HG02571 (cell line): ENCODE data around the gene PCAT6.
"Not testable (repeated sequence)": the region's sequence is repeated elsewhere in the genome, so short reads cannot be mapped to it uniquely, and the experiment has no call there.

Experiments used
- ATAC-seq: cut with Tn5 transposase; IDR thresholded peaks from one replicate; pipeline ENCODE4 v1.9.1; 2021; ENCODE audit warnings: mild to moderate bottlenecking, moderate library complexity; ENCODE audit not compliant: unreplicated experiment

The PCAT6 gene

GRCh38 chr1:202810615-202811295 is at the start of gene PCAT6:
Gene PCAT6 (plus strand): TSS chr1:202810954.
- ATAC-seq, result peak; percentile 74

- no peak for ATAC-seq
Observed at GRCh38 chr1:202762019-202762418, 48.7 kb upstream of the PCAT6 start.

GRCh38 chr1:202765721-202766120 is 45.0 kb upstream of the PCAT6 start:
- no peak for ATAC-seq

GRCh38 chr1:202770135-202770534 is 40.6 kb upstream of the PCAT6 start:
- ATAC-seq, result no peak

- ATAC-seq, result no peak
Observed at GRCh38 chr1:202781180-202781579, 29.6 kb upstream of the PCAT6 start.

- ATAC-seq, result no peak
Observed at GRCh38 chr1:202786804-202787203, 23.9 kb upstream of the PCAT6 start.

GRCh38 chr1:202788800-202789199 is 22.0 kb upstream of the PCAT6 start:
- no peak for ATAC-seq

GRCh38 chr1:202791077-202791747 is 19.5 kb upstream of the PCAT6 start:
- no peak for ATAC-seq

- no peak for ATAC-seq
Observed at GRCh38 chr1:202794051-202794740, 16.6 kb upstream of the PCAT6 start.

- ATAC-seq, result not testable (repeated sequence)
Observed at GRCh38 chr1:202794931-202795330, 15.8 kb upstream of the PCAT6 start.

GRCh38 chr1:202796670-202797069 is 14.1 kb upstream of the PCAT6 start:
- no peak for ATAC-seq

GRCh38 chr1:202798260-202798659 is 12.5 kb upstream of the PCAT6 start:
- no peak for ATAC-seq

- no peak for ATAC-seq
Observed at GRCh38 chr1:202798792-202799331, 11.9 kb upstream of the PCAT6 start.

- no peak for ATAC-seq
Observed at GRCh38 chr1:202800742-202801141, 10.0 kb upstream of the PCAT6 start.

GRCh38 chr1:202801175-202801574 is 9.6 kb upstream of the PCAT6 start:
- ATAC-seq, result no peak

GRCh38 chr1:202802034-202802433 is 8.7 kb upstream of the PCAT6 start:
- no peak for ATAC-seq

GRCh38 chr1:202802998-202803932 is 7.5 kb upstream of the PCAT6 start:
- no peak for ATAC-seq

- ATAC-seq, result no peak
Observed at GRCh38 chr1:202804126-202804525, 6.6 kb upstream of the PCAT6 start.

- no peak for ATAC-seq
Observed at GRCh38 chr1:202805886-202806844, 4.6 kb upstream of the PCAT6 start.
